ENCODE results near the gene BAZ1B.
"Not testable (repeated sequence)": the region's sequence is repeated elsewhere in the genome, so short reads cannot be mapped to it uniquely, and the experiment has no call there.

BAZ1B gene

DNA sequence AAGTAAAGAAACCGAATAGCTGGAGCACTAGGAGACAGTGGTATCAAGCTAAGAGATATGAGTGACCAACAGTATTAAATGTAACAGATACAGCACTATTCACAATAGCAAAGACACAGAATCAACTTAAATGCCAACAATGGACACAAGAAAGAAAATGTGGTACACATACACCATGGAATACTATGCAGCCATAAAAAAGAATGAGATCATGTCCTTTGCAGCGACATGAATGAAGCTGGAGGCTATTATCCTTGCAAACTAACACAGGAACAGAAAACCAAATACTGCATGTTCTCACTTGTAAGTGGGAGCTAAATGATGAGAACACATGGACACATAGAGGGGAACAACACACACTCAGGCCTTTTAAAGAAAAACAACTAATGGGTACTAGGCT is 26.6 kb downstream of the BAZ1B start:
- not testable (repeated sequence) for DNase-seq

DNA sequence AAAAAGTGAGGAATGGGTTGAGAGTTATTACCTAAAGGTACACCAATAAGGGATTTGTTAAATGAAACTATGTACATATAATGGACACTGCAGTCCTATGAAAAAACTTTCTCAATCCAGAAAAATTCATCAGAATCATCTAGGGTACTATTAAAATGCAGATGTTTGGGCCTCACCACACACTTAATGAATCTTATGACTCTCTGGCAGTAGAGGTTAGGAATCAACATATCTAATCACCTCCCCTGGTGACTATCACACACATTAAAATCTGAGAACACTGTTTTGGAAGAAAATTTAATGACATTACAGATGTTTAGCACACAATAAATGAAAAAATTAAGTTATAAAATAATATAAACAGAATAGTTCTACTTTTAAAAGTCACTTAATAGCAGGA is 32.1 kb downstream of the BAZ1B start:
- no peak for DNase-seq

DNA sequence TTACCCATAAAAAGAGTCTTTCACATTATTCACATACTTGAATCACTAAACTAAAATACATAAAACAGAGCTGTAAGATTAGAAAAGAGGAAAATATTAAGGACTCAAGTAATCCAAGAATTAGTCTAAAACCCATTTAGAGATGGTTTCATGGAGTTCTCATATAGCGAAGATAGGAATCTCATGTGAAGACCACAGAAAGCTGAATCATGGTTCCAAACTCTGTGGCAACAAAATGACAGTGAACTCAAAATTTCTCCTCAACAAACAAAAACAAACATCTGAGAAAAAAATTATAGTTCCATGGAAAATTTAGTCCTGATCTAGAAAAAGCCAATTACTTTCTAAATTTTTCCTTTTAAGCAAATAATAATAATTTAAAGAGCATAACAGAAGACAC is 34.6 kb downstream of the BAZ1B start:
- no peak for DNase-seq

DNA sequence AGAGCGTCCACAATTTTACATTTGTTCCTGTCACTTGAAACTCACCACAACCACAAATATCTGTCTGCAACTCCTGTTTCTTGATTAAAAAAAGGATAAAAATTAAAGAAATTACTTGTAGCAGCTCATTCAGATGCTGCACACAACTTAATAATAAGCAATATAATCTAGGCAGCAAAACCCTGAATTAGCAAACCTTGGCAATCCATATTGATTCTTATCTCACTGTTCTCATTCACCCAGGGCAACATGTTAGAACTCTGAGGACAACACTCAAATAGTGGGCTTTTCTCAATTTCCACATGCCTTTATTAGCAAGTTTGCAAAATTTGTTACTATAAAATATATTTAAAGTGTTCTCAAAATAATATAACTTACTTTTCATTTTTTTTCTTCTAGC is 38.9 kb downstream of the BAZ1B start:
- no peak for DNase-seq

DNA sequence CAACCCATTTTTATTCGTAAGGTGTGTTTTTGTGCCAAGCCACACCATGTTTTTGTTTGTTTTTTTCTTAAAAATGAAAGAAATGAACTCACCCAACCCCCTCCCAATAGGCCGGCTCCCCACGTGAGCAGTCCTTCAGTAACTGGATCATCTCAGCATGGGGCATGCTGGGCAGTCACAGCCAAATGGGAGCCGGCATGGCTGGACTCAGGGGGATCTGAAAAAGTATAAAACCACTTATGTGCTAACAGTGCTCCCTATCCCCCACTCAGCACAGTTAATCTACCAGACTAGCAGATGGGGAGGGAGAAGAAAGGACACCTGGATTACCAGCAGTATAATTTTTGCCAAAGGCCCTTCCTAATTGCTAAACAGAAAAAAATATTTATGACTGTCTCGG is 39.3 kb downstream of the BAZ1B start:
- peak; percentile 43 for DNase-seq

DNA sequence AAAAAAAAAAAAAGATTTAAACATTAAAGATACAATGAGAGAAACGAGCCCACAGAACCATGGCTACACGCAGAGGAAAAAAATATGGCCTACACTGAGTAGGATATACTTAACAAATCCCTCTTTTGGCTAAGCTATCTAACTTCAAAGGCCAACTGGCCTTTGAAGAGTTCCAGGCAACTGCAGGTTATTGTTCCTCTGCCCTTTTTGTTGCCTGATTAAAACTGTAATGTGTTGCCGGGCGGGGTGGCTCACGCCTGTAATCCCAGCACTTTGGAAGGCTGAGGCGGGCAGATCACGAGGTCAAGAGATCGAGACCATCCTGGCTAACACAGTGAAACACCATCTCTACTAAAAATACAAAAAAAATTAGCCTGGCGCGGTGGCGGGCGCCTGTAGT is 40.6 kb downstream of the BAZ1B start:
- not testable (repeated sequence) for DNase-seq

DNA sequence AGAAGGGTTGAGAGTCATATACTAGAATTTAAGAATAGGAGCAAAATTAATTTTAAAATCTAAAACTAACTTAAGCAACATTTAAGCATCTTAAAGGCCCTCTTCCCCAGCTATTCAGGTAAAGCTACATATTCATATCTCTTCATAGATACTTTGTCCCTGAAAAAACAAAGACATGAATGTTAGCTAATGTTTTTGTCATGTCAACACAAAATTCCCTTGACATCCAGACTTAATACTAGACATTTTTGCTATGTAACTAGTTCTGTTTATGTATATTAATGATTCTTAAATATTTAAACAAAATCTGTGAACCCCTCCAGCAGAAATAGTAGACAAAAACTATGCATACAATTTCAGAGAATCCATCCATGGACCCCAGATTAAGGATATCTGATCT is 43.5 kb downstream of the BAZ1B start:
- DNase-seq = no peak

DNA sequence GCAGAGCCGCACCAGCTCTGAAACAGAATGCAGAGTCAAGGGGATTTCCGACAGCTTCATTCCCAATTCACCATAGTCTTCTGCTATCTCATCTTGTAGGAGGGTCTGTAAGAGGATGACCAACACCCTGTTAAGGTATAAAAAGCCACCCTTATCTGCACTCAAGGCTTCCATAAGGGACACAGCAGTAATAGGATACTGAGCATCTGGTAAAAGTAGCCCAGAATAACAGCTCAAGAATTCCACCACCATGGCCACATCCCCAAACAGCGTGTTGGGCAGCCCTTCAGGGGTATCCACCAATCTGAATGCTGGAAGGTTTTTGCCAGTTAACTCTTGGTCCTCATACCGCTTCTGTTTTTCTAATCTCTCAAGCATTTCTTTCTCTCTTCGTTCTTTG is 44.7 kb downstream of the BAZ1B start:
- no peak for DNase-seq

DNA sequence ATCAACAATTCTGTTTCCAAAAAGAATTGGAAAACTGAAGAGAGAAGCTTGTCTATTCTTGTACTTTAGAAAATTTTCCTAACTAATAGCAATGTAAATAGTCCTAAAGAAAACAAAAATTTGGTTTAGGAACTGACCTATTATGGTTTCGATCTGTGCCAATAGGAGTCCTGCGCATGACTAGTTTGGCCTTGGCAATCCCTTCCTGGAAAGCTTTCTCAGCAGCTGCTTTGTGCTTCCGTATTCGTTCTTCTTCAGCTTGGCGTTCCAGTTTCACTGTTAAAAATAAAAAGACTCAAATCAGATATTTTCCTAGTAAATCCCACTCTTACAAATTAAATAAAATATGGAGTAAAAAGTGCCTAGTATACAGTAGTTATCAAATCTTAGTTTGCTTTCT is 51.9 kb downstream of the BAZ1B start:
- DNase-seq = no peak

DNA sequence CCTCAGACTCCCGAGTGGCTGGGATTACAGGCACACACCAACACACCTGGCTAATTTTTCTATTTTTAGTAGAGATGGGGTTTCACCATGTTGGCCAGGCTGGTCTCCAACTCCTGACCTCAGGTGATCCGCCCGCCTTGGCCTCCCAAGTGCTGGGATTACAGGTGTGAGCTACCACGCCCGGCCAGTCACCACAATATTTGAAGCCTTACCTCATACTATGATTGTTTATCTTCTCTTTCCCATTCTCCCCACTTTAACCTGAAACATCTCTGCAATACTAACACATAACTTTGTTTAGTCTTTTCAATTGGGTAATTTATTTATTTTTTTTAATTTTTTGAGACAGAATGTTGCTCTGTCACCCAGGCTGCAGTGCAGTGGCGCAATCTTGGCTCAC is 55.0 kb downstream of the BAZ1B start:
- DNase-seq = not testable (repeated sequence)

DNA sequence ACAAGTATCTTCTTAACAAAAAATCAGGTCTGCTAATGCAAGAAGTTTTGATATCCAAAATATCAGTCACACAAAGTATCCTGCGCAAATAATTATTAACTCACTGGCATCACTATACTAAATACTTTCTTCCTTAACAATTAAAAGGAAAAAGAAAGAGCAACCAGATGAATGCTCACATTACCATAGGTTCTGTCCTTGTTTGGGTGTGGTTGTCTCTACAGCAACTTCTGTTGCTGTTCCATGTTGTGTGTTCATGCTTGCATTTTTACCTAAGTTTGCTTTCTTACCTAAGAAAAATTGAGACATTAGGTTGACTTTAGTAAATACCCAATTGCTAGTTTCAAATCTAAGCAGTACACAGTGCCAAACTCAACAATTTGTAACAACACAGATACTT is 56.0 kb downstream of the BAZ1B start:
- DNase-seq = no peak

DNA sequence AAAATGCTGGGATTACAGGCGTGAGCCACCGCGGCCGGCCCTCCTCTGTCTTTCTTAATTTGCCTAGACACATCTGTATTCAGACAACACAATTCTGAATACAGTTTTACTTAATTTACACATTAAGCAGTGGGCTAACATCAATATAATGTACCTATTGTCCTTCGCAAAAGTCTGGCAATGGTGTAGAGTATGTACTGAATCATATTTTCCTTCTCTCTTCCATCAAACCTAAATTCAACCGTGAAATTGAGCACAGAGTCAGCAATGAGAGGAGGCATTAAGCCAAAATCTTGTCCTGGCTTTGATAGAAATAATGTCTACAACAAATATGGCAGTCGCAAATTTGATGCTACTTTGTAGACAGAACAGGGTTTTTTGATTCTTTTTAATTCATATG is 58.1 kb downstream of the BAZ1B start:
- no peak for DNase-seq

DNA sequence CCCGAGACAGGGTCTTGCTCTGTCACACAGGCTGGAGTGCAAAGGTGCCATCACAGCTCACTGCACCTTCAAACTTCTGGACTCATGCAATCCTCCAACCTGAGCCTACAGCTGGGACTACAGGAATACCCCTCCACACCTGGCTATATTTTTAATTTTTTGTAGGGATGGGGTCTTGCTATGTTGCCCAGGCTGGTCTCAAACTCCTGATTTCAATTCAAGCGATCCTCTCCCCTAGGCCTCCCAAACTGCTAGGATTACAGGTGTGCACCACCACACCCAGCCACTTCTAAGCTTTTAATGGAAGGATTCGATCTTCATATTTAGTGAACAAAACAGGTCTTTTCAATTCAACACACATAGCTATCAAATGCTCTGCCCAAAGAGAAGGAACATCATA is 58.8 kb downstream of the BAZ1B start:
- no peak for DNase-seq

DNA sequence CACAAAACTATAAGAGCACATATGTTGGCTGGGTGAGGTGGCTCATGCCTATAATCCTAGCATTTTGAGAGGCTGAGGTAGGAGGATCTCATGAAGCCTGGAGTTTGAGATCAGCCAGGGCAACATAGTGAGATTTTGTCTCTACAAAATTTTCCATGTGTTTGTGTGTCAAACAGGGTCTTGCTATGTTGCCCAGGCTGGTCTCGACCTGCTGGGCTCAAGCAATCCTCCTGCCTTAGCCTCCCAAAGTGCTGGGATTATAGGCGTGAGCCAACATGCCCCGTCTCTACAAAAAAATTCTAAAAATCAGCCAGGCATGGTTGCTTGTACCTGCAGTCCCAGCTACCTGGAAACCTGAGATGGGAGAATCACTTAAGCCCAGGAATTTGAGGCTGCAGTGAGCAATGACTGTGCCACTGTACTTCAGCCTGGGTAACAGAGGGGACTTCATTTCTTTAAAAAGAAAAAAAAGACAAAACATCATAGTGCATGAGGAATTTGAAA is 60.3 kb downstream of the BAZ1B start:
- no peak for DNase-seq

DNA sequence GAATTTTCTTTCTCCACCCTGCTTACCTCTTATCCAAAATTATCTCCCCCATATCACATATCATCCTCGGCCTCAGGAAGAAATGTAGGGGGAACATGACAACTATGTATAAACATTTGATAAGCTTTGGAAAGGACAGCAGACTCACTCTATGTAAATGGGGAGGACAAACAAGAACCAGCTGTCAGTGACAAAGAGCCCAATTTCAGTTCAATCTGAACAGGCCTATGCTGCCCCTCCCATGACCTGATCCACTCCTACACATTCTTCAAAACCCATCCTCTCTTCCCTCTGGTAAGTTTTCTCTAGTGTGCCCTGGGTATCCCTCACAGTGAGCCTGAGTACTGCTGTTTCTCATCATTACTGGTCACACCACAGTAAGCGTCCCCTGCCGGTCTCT is 67.7 kb downstream of the BAZ1B start:
- no peak for DNase-seq

DNA sequence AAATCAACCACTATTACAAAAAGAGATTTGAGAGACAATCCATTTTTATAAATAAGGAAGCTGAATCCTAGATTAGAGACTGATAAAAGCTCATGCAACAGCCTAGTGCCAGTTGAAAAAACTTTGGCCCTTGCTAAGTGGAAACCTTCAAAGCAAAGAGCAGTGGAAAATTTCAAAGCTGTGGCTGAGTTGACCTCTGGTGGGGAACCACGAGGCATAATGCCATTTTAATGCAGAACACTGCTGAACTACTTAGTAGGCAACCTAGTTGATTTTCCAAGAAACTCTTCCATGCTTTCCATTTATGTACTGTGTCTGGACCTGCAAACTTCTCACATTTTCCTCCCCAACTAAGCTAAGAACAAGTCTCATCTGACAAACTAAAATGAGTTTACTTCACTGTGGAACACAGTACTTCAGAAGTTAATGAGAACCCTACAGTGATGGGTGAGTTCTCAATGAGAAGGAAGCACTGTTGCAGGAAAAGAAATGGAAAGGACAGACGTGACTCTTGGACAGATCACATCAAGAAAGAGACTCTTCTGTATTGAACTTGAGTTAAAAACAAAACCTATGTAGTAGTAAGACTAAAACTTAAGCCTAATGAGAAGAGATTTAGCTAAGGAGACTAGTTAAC is 69.0 kb downstream of the BAZ1B start:
- no peak for DNase-seq

DNA sequence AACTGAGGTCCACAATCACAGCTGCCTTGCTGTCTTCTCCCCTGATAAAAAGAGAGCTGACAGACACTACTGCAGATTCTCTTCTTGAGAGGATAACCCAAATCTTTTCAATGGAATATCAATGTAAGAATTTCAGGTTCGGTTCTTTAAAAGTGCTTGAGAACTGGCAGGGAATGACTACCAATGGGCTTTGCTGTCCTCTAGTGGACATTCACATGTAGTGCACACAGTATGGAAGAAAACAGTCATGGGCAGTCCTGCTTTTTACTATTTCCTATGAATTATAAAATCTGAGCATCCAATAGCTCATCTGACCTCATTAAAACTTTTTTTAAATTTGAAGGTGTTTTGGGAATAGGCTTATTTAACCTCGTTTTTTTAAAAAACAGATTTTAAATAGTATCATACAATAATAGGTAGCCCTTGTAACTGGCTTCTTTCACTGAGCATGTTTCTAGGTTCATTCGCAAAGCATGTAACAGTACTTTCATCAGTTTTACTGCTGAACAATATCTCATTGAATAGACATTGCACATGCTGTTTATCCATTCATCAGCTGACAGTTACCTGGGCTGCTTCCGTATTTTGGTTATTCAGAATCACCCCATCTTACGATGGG is 70.2 kb downstream of the BAZ1B start:
- peak; percentile 69 for DNase-seq

DNA sequence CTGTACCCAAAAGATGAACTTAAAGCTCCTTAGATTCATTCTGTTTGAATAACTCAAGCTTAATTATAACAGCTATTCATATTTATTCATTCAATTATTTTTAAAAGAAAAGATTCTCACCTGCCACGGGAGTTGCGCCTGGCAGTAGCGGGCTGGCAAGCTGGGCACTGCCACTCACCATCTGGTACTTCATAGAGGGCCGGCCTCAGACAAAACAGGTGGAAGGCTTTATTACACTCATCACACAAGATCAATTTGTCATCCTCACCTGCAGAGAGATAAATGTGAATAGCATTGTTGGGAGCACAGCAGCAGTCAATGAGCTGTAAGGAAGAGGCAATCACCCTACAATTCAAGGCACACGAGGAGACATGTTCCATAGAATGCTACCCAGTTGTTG is 72.7 kb downstream of the BAZ1B start:
- peak; percentile 99 for DNase-seq

DNA sequence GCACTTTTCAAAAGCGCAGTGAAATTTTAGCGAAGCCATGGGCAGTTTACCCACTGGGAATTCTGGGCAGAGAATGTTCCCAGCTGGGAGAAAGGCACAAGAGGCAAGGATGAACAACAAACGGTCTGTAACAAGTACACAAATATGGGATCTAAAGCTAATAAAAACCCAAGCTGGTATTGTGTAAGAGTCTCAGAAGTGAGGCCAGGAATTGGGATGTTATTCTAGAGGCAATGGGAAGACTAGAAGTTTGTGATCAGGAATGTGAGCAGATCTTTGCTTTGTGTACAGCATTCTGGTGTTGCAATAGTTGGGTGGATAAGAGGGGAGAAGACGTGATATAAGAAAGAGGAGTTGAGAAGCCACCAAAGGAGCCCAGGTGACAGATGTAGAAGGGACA is 73.5 kb downstream of the BAZ1B start:
- DNase-seq = no peak

DNA sequence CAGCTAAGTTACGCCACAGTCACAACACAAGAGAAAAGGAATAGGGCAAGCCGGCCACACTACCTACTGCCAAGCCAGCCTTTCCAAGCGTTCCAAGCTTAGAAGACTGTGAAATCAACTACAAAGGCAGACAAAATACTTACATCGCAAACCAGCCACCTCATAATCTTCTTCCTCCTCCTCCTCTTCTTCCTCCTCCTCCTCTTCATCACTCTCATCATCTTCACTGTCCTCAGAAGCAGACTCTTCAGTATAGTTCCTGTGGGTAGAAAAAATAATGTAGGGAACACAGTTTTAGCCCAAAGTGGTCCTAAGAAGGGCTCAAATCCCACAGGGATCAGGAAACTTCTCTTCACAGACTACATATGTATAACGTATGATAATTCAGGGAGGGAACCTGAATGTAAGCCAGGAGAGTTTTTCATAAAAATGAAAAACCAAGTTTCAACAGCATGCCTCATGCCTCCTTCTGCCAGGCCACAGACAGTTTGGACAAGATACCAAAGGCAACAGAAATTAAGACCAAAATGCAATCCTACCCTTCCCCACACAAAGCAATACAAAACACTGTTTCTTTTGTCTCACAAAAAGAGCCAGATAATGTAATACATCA is 74.9 kb downstream of the BAZ1B start:
- no peak for DNase-seq

DNA sequence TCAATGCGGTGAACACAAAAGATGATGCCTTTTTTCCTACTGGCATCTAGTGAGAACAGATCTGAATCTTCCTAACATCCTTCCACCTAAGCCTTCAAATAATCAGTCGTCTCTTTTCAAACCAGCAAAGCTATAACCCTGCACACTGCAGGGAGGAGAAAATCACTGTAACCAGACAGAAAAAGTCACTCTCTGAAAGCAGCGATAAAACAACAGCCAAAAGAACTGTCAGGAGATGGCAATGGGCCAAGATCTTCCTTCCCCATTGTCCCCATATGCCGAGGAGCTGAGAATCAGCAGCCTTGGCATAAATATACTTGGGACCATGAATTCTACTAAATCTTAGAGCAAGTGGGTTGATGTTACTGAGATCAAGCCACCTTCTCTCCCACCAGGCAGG is 75.4 kb downstream of the BAZ1B start:
- DNase-seq = peak; percentile 85

DNA sequence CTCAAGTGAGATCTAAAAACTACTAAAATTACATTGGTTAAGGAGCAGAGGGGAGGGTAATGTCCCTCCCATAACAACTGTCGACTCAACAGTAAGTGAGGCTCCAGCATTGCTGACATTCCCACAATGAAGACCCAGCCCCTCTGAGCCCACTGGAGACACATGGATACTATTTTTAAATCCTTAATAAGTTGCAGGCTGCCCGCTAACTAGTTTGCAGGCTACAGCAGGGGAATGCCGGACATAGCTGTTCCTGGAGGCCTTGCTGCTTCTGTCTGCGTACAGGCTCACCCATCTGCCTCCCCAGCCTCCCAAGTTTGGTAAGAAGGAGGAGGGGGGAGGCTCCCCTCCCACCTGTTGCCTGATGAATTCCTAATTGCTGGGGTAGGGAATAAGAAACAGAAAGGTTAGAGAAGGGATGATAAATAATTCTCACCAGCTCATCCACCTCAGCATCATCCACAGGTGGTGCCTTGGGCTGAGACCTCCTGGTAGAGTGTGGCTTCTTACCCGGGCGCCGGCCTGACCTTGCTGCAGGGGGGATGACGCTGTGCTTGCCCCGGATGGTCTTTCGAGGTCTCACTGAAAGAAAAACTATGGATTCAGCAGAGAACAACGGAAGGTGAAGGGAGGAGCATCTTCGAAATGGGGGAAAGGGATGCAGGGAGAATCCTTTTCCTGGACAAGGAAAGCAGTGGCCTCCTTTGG is 78.4 kb downstream of the BAZ1B start:
- DNase-seq = no peak

DNA sequence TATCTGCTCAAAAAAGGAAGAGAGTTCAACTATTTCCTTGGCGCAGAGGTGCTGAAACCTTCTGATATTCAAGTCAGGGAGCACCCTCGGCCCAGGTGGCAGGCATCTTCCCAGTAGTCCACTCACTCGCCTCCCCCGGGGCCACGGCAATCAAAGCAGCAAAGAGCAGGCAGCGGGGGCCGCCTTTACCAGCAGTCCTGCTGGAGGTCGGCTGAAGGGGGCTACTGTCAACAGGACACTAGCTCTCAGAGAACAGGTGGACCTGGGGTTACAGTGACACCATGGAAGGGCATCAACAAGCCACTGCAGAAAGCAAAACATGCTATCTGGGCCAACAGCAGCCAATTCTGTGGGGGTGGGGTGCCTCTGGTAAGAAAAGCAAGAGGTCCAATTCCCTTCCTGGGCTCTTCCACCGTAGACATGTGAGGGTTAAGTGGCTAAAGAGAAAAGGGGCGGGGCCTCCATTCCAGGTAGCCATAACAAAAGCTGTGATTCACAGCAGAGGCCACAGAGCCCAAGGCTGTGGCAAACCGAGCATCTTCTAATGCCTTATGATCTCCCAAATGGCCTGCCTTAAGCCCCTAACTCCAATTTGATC is 79.1 kb downstream of the BAZ1B start:
- DNase-seq = no peak
